HG02623 (cell line): ENCODE data around the gene GNPTAB.
"Not testable (repeated sequence)": the region's sequence is repeated elsewhere in the genome, so short reads cannot be mapped to it uniquely, and the experiment has no call there.

Experiments
- ATAC-seq: cut with Tn5 transposase; IDR thresholded peaks from one replicate; pipeline ENCODE4 v1.9.1; 2021; ENCODE audit warnings: moderate library complexity; ENCODE audit not compliant: unreplicated experiment

The GNPTAB gene

DNA sequence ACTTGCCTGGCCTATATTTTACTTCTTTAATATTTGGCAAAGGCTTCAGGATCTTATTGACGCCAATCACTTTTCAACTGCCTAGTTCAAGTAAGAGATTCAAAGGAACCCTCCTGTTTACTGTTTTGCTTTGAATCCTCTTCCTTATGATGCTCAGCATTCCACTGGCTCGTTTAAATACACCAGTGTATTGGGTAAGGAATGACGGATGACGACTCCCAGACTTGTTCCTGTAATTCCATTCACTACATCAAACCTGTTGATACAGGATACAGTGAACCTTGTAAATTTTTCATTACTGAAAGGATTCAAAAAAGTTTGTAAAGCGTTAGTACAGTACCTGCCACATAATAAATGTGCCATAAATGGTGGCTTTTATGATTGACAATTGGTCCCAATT is 89.8 kb downstream of the GNPTAB start:
- no peak for ATAC-seq

DNA sequence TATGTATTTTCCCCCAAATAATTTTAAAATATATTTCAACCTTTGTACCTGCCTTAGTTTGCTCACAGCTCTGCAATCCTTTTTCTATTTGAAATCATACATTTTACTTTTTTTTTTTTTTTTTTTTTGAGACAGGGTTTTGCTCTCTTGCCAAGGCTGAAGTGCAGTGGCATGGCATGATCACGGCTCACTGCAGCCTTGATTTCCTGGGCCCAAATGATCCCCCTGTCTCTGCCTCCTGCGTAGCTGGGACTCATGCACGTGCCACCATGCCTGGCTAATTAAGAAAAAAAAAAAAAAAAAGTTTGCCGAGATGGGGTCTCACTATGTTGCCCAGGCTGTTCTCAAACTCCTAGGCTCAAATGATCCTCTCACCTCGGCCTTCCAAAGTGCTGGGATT is 90.2 kb downstream of the GNPTAB start:
- ATAC-seq, result no peak

DNA sequence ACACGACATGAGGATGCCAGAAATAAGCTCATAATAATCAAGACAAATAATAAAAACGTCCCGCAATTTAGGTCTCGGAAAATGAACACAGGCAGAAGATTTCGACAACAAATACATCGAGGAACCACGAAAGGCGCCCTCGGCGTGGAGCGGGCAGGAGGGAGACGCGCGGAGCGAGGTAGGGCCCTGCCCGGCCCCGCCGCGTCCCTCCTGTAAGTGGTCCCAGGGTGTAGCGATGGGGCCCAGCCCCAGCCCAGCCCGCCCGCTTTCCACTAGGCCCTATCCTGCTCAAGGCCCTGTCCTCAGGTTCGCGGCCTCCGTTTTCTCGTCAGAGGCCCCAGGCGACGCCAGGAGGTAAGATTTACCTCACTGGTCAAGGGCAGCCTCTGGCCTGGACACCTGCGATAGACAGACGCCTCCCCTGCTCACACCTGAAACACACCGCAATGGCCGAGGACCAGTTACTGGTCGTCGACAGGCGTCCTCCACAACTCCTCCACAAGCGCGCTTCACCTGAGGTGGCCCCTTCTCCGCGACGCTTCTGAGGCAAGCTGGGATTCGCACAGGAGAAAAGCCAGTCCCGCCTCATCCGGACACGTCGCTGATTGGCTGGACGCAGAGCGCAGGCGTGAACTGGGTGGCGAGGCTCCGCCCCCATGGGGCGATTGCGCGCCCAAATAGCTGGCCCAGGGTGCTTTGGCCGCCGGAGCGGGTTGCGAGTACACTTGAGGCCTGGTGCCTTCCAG is 91.7 kb downstream of the GNPTAB start, which contains the start of gene SYCP3:
Gene SYCP3, minus strand, starts transcription at position 543 of the 746 bp plus-strand sequence. CDS start 1,527 bp downstream, outside the sequence.
- ATAC-seq, result no peak

DNA sequence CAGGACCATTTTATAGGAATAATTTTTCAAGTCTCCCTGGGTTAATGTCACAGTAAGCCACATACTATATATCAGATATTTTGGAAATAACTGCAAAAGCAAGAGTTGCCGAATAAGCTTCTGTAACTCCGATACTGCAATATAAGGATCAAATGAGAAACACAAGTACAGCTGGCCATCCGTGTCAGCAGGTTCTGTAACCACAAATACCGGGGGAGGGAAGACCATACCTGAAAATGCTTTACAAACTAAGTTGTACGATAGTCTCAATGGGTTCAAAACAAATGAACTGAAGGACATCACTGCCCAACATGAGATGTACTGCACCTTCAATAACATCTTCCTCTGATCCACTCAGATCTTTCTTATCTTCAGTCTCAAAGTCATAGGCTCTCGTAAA is 93.3 kb downstream of the GNPTAB start:
- ATAC-seq, result no peak

DNA sequence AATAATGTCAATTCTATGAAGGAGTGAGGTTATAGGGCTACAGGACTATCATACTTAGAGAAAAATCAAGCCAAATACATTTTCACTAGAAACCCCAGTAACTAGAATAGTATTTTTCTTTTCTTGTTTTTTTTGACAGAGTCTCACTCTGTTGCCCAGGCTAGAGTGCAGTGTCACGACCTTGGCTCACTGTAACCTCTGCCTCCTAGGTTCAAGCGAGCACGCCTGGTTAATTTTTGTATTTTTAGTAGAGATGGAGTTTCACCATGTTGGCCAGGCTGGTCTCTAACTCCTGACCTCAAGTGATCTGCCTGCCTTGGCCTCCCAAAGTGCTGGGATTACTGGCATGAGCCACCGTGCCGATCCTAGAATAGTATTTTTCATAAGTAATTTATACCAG is 96.3 kb downstream of the GNPTAB start:
- not testable (repeated sequence) for ATAC-seq

DNA sequence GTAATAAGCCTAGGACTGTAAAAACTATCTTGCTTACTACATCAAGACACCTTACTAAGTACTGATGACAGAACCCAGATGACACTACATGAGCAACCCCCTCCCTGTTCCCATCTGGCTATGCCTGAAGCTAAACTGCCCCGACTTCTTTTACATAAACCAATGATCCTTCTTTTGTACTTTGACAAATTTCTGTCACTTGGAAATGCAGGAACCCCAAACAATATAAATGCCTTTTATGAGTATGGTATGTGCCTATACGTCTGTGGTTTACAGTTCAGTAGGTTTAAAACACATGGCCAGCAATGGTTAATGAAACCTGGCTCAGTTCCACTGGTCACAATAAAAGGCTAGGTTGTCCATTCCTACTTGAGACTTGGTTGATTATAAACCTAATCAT is 97.6 kb downstream of the GNPTAB start:
- no peak for ATAC-seq

DNA sequence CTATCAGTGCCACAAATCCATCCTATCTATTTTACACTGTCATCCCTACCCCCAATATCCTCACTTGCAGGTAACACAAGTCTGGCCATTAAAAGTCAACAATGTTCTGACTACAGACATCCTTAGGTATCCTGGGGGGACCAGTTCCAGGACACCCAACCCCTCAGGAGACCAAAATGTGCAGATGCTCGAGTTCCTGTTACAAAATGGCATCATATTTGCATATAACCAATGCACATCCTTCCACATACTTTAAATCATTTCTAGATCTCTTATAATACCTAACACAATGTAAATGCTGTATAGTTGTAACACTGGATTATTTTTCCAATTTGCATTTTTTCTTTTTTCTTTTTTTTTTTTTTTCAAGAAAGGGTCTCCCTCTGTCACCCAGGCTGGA is 98.4 kb downstream of the GNPTAB start:
- ATAC-seq, result no peak

DNA sequence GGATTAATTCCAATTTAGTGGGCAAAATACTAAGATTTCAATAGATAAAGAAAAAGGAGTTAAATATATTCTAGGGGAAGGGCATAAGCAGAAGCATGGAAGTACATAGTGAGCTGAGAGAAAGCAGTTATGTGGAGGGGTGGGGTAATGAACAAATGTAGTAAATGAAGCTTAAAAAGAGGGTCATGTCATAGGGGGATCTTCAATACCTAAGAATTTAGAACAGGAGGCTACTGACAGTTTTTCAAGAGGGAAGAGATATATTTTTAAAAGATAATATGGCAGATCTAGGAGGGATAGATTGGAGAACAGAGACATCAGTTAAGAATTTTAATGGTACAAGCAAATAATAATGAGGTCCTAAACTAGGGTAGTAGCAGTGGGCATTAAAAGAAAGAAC is 100.9 kb downstream of the GNPTAB start:
- ATAC-seq, result no peak

DNA sequence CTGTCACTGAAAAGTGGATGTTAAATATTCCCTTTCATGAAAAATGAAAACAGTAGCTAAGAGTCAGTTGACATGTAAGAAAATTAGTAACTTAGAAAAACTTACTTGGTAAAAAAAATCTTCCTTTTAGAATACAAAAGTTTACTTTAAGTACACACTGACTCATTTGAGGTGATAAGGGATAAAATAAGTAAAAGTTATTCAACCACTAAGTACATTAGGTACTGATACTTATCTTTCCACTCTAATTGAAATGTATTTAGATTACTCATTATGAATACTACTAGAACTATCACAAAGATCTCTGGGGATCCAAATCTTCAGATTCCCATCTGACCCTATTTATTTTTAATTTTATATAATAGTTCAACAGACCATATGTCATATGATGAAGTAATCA is 103.7 kb downstream of the GNPTAB start:
- no peak for ATAC-seq

DNA sequence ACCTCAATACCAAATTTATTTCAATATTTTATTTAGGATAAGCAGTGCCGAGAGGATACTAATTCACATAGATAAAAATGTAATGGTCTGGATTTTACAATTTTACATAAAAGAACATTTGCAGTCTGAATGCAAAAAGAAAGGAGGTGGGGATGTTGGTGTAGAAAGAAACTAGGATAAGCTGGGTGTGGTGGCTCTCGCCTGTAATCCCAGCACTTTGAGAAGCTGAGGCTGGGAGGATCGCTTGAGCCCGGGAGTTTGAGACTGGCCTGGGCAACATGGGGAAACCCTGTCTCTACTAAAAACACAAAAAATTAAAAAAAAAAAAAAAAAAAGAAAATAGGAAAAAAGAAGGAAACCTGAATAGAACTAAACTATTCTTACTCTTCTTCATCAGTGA is 108.4 kb downstream of the GNPTAB start:
- ATAC-seq, result no peak

DNA sequence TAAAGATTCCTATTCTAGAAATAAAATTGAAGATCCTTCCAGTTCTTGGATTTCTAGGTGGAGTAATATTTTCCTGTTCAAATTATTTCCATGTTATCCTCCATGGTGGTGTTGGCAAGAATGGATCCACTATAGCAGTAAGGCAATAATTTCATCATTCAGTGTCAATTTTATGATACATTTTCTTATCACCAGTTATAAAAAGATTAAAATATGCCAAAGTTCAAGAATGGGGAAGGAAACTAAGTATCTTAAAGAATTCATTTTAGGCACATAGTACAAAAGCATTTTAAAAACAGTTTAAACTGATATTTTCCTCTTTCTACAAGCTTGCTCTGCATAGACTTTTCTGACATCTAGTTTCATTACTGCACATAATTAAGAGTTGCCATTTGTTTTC is 110.6 kb downstream of the GNPTAB start:
- no peak for ATAC-seq

DNA sequence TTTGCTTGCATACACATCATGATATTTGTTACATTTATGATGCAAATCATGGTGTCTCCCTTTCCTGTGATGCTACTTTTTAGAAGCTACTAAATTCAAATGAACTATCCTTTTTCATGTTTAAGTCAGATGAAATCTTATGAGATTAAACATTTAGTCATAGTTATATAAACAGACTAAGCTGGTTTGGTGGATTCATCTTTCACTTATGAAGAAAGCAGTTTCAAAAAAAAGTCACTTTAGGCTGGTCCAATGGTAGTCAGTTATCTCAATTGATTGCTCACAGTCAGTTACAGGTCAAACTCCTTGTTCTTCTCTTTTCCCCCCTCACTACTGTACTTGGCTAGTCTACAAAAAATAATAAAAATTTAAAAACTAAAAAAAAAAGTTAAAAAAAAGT is 111.2 kb downstream of the GNPTAB start:
- no peak for ATAC-seq

DNA sequence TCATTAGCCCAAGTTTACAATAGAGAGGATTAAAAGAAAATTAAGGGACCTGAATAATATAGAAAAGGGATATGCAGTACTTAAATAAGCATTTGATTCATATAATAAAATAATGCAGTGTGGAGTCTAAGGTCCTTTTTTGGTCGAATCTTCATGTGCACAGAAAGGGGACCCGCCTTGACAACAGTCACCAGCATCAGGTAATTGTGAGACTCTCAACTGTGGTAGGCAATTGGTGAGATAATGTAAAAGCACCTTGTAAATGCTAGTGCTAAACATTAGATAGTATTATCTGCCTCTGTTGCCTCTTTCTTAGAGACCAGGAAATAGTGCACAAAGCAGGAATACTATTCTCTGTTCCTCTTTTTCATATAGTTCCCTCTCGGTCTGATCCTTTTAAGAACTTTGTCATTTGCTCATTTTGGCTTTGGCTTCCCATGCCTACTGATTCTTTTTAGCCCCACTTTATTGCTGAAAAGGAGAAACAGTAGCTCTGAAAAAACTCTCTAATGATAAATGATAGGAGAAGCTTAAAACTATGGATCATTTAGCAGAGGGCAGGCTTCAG is 115.8 kb downstream of the GNPTAB start:
- ATAC-seq, result no peak

DNA sequence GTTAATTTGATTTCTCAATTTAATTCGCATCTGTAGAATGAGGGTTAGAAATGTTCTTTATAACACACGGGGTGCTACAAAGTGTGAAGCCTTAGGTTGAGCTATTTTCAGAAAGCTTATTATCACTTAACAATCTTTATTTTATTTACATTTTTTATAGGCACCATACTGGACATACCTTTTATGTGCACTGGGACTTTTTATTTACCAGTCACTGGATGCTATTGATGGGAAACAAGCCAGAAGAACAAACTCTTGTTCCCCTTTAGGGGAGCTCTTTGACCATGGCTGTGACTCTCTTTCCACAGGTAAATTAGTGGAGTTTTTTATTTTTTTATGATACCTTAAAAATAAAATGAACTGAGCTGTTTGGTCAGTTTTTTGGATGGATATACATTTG is 116.8 kb downstream of the GNPTAB start:
- ATAC-seq, result no peak

DNA sequence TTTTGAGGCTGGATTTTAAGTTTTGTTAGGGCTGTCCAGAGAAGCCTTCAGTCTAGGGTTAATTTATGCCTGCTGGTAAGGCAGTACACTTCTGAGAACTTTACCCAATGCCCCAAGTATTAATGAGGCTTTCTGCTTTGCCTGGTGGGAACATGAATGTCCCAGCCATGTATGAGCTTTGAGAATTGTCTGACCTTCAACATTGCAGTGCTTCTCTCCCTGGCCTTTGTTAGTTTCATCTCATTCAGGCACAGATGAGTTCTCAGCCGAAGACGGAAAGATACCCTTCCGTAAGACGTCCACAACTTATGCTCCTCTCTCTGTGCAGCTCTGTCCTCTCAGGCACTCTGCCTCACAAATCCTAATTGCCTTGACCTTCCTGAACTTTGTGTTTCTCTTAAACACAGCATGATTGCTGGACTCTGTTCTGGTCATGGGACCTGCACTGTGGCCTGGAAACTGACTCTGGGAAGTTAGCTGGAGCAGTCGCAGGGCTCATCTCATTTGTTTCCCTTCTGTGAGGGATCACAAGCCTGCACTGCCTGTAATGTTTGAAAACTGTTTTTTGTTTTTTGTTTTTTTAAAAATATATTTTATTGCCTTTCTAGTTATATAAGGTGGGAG is 117.6 kb downstream of the GNPTAB start:
- ATAC-seq, result no peak

DNA sequence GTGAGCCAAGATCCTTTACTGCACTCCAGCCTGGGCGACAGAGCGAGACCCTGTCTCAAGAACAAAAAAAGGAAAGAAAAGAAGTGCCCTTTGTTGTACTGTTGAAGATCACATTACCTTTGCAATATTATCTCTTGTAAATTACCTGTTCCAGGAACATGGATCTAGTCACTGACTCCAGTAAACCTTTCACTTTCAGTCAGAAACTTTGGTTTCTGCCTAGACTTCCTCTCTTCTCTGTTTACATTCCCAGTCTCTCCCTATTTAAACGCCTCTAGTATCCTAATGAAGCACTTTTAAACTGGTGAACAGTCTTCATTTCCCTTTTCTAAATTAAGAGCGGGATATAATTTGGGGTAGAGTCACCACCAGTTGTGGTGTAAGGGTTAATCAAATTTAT is 120.5 kb downstream of the GNPTAB start:
- ATAC-seq, result no peak

DNA sequence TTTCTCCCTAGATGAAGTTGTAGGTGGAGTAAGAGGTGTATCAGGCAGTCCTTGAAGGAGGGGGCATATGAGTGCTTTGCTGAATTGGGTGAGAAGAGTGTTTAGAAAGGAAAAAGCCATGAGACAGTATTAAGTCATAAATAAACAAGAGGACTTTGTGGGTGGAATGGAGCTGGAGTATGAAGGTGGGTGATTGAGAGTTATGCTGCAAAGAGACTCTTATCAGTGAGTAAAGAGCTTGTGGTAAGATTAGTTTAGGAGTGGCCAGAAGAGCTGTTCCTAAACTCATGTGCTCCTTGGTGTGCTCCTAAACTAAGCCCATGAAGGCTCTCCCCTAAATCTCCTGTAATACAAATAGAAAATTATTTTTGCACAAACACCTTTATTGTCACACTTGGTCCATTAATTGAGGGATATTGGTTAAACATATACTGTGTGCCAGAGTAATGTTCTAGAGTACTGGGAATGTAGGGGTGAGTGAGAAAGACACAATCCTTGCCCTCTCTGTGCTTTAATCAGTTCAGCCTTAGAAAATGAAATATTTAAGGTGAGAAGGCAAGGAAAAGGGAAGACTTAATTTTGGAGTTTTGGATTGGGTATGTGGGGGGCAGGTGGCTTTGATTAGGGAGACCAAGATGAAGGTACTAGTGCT is 123.5 kb downstream of the GNPTAB start:
- ATAC-seq, result no peak

DNA sequence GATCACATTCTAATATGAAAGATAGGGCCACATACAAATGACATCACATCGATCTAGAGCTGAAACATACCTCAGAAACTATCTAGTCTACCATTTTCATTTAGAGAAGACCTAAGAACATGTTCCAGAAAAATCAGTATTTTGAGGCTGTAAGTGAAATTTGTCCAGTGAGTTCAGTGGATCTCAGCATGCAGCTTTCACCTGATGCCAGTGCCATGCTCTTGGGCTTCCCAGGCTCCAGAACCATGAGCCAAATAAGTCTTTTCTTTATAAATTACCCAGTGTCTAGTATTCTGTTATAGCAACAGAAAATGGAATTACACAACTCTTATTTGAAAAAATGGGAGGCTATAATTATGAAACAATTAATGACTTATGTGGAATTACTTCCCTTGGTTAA is 124.4 kb downstream of the GNPTAB start:
- no peak for ATAC-seq

DNA sequence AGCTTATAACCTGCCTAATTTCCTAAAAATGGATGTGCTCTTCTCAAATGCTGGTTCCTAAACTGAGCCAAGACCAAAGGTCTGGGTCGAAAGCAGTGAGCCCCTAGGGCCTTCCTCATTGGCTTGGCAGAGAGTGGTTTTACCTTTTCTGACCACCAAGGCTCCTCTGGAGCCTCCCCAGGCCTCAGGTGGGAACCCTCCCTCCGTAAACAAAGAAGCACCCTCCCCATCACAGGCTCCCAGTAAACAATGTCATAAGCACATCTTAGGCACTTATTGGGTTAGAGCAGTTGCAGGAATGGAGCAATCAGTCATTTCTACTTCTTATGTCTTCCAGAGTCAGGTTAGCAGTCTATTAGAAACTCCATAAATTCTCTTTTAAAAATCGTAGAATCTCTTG is 127.3 kb downstream of the GNPTAB start:
- no peak for ATAC-seq

DNA sequence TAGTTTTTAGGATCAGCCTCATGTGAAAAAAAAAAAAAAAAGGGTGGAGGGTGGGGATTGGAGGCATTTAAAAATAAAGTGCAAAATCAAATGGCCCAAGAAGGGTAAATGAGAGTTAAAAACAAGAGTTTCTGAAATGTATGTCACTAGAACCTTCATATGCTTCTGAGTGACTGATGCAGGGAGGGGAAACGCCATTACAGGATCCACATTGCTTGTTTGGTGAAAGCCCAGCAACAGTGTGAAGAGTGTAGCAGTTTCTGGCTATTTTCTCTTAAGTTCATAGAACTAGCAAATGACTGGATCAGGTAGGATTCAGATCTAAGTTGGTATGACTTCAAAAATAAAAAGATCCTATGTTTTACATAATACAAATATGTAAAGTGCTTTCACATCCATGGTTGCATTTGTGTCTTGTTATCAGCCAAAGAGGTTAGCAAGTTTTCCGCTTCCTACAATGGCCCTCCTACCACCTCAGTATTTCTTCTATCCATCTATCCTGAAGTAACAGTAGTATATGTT is 130.4 kb downstream of the GNPTAB start:
- no peak for ATAC-seq

DNA sequence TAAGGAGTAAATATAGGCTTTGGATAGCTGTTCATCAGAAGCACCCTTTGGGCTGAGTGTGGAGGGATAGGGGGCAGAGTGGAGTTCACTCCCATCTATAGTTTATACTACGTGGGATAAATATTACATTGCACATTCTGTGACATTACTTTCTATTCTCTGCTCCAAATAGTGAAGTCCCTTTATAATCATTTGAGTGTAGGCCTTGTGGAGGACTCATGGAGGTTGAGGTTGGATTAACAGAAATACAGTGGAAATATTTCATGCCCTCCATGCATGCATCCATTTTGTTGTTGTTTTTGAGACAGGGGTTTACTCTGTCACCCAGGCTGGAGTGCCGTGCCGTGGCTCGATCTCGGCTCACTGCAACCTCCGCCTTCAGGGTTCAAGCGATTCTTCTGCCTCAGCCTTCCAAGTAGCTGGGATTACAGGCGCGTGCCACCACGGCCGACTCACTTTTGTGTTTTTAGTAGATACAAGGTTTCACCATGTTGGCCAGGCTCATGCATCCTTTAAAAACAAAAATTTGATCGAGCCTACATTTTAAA is 131.9 kb downstream of the GNPTAB start:
- ATAC-seq, result no peak
